SKM-1 (cell line): ENCODE measurements around the gene KIAA1614.

Experiments
- DNase-seq: peaks from one replicate; lab custom pipeline; 2025; ENCODE audit not compliant: unreplicated experiment; lab: John Stamatoyannopoulos, UW

The KIAA1614 gene

GRCh38 chr1:180939073-180939710, 26.5 kb downstream of the KIAA1614 start:
- DNase-seq, result no peak

DNA sequence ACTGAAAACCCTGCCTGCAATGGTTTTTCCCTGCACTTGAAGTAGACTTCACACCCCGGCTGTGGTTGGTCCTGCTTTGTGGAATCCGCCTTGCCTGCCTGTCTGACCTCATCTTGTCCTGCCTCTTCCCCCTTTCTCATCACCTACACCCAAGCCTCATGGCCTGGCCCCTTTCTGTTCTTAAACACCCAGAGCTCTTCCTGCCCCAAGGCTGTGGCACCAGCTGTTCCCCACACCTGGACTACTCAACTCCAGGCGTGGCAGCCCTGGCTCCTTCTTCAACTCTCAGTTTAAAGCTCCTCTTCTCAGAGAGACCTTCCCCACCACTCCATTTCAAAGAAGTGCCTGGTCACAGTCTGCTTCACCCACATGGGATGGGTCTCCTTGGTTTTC, 27.0 kb downstream of the KIAA1614 start:
- no peak for DNase-seq

DNA sequence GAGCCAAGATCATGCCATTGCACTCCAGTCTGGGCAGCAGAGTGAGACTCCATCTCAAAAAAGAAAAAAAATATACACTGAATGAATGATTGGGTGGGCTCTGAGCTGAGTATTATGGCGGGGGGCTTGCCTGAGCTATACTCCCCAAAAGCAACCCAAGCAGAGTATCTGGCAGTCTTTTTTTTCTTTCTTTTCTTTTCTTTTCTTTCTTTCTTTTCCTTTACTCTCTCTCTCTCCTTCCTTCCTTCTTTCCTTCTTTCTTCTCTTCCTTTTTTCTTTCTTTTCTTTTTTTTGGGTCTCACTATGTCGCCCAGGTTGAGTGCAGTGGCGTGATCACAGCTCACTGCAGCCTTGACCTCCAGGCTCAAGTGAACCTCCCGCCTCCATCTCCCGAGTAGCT, 27.7 kb downstream of the KIAA1614 start:
- DNase-seq, result no peak

- DNase-seq, result no peak
Measured at GRCh38 chr1:180941518-180942275, 29.0 kb downstream of the KIAA1614 start.

DNA sequence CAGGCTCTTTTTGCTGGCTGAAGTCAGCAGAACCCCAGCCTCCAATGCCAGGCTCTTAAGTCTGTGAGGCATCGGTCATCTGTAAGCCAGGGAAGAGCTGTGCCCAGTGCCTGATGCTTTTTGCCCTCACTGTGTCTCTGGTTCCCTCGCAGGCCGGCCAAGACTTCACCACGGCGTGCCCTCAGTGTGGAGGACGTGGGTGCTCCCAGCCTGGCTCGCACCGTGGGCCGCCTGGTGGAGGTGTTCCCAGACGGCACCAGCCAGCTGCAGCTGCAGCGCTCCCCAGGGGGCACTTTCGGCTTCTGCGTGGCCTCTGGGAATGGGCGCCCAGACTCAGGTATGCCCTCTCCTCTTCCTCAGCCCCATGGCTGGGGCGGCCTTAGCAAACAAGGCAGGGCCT, 32.5 kb downstream of the KIAA1614 start:
- no peak for DNase-seq

- no peak for DNase-seq
Measured at GRCh38 chr1:180945551-180945950, 32.9 kb downstream of the KIAA1614 start.

DNA sequence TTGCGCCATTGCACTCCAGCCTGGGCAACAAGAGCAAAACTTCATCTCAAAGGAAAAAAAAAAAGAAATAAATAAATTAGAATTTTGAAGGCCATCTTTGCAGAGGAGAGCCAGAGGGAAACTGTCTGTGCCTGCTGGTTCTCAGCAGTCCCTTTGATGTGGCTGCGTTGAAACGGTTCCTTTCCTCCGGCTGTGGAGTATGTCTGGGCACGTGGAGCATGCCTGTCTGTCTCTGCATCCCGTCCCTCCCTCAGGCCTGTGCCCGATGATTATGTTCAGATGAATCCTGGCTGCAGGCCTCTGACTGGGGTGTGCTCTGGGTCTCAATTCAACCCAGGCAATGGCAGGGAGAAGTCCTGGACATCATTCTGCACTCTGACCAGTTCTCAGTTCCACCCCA, 33.4 kb downstream of the KIAA1614 start:
- no peak for DNase-seq

- no peak for DNase-seq
Measured at GRCh38 chr1:180946541-180947498, 34.1 kb downstream of the KIAA1614 start.

GRCh38 chr1:180947499-180947885, 34.8 kb downstream of the KIAA1614 start:
- no peak for DNase-seq

- DNase-seq, result no peak
Measured at GRCh38 chr1:180947901-180948640, 35.4 kb downstream of the KIAA1614 start.

- DNase-seq, result no peak
Measured at GRCh38 chr1:180948641-180949615, 36.2 kb downstream of the KIAA1614 start.

DNA sequence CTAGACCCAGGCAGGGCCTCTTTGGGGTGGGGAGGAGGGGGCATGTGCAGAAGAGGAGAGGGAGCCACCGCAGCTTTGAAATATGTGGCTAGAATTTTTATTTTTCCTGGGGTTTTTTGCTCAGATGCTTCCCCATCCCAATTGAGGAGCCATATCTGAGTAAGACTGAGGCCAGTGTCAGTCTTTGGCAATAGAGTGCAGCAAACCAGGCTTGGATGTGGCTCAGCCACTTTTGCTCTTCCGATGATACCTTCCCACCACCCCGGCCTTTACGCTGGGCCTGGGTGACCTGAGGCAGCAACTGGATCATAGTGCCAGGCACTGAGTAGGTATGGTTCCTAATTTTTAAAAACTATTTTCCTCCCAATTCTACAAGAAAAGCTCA, 36.9 kb downstream of the KIAA1614 start:
- no peak for DNase-seq

GRCh38 chr1:180950321-180950720, 37.6 kb downstream of the KIAA1614 start:
- DNase-seq, result no peak

DNA sequence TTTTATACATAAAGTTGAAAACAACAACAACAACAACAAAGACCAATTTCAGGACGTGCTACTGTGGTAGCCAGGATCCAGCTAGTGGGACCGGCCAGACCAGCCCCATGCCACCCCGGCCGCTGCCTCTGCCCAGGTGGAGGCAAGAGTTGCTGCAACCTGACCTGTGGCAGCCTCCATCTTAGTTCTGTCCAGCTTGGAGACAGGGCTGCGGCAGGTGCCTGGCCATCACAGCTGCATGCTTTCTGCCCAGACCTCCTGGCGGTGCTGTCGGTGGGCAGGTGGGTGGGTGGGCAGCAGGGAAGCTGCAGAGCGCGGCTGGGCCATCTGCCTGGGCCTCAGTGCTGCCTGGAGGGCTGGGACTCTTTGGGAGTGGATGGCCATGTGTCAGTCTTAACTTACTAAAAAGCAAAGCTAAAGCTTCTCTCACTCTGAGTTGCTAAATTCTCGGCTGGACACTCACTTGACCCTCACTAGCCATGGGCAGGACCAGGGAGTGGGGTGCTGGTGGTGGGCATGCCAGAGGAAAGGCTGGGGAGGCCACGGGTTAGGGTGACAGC, 38.6 kb downstream of the KIAA1614 start:
- no peak for DNase-seq

- no peak for DNase-seq
Measured at GRCh38 chr1:180951836-180952656, 39.3 kb downstream of the KIAA1614 start.

GRCh38 chr1:180952657-180953013, 39.9 kb downstream of the KIAA1614 start:
- DNase-seq, result no peak

- no peak for DNase-seq
Measured at GRCh38 chr1:180953291-180954004, 40.8 kb downstream of the KIAA1614 start.
